Upper lobe of left lung (tissue), 6 donors: ENCODE measurements around the gene ADAMTS10. TPM values are rescaled to one million over a fixed set of nuclear protein-coding genes. Genes with fewer than 3 reads are reported as not detected.
"Not testable (repeated sequence)": the region's sequence is repeated elsewhere in the genome, so short reads cannot be mapped to it uniquely, and the experiment has no call there.

Source experiments
- ATAC-seq, 2 donors: fragments of 200-7000 bp; cut with Tn5 transposase; one replicate each; pipeline ENCODE4 v1.9.1; 2022; ENCODE audit warnings: mild to moderate bottlenecking in 2 of 2, moderate library complexity in 2 of 2; ENCODE audit not compliant: low FRiP score in 2 of 2
- DNase-seq, 2 donors: peaks; one replicate each; pipeline ENCODE4 v3.0.0-alpha.2; 2019 to 2020
- H3K27ac ChIP-seq, 4 donors: fragments of 200-600 bp; sonication (generic); one replicate each; pipeline ENCODE4 v1.5.1; 2016 to 2019
- H3K27me3 ChIP-seq, 4 donors: fragments of 200-600 bp; sonication (generic); one replicate each; pipeline ENCODE4 v1.5.1; 2017 to 2019
- H3K36me3 ChIP-seq, 4 donors: fragments of 200-600 bp; sonication (generic); one replicate each; pipeline ENCODE4 v1.5.1; 2016 to 2019
- H3K4me1 ChIP-seq, 4 donors: fragments of 200-600 bp; sonication (generic); one replicate each; pipeline ENCODE4 v1.5.1; 2018 to 2019
- H3K4me3 ChIP-seq, 4 donors: fragments of 200-600 bp; sonication (generic); one replicate each; pipeline ENCODE4 v1.5.1; 2017 to 2019; ENCODE audit warnings: mild to moderate bottlenecking in 2 of 4, moderate library complexity in 1 of 4
- H3K9me3 ChIP-seq, 4 donors: fragments of 200-600 bp; sonication (generic); one replicate each; pipeline ENCODE4 v1.5.1; 2018 to 2019
- CTCF ChIP-seq, 6 experiments: fragments of 450-650 bp in 4 of 6; fragments of 200-600 bp in 2 of 6; sonication (generic) in 2 of 6; IDR thresholded peaks; one replicate each; pipeline ENCODE4 v1.5.1; 2016 to 2019; ENCODE audit warnings: antibody characterized with exemption in 6 of 6
- EP300 ChIP-seq, 4 donors: sonication (generic); formaldehyde crosslinking; IDR thresholded peaks; one replicate each; pipeline ENCODE4 v1.5.1; 2017; ENCODE audit warnings: antibody characterized with exemption in 4 of 4, control low read depth in 2 of 4
- POLR2A ChIP-seq, 4 donors: fragments of 450-650 bp; IDR thresholded peaks; one replicate each; pipeline ENCODE4 v1.5.1; 2016 to 2017; ENCODE audit warnings: antibody characterized with exemption in 4 of 4, mild to moderate bottlenecking in 2 of 4
- POLR2AphosphoS5 ChIP-seq, 2 donors: sonication (generic); formaldehyde crosslinking; IDR thresholded peaks; one replicate each; pipeline ENCODE4 v1.5.1; 2017; ENCODE audit warnings: antibody characterized with exemption in 2 of 2
- WGBS, 2 donors: methylation state at CpG; one replicate each; pipeline ENCODE4 v1.1.5; 2017 to 2018; 5-methylcytosine and 5-hydroxymethylcytosine counted together
- total RNA-seq, 6 donors: library from RNA; depleted of rRNA in 4 of 6; stranded (reverse); fragments of >200 nt in 4 of 6; gene quantifications; one replicate each; pipeline versions ENCODE4 v1.1.0 to v1.2.1, GENCODE V29; 2016 to 2021
- donor health status: DM: no; HTN: no; CAD: no; lungs with moderate emphysema.
- donor health status: DM: no; HTN: yes; CAD: no; lungs with severe emphysema.

ADAMTS10 gene
- total RNA-seq, 6 donors from 2014 or later: 11.9 to 103 (median 19.8) TPM

GRCh38 chr19:8567522-8568172 lies 42.9 kb downstream of the ADAMTS10 start:
- no peaks in the 10 kb centered on the region for H3K9me3 ChIP-seq
- peak in 1 of 2 donors; percentile 77 for DNase-seq
- peaks cover 17 to 54% (median 39%) of the 10 kb centered on the region in 4 donors for H3K4me1 ChIP-seq
- 82 to 87% methylated on average over 15 of the region's 15 CpGs for WGBS, 2 donors
- no peaks in the 10 kb centered on the region for H3K27me3 ChIP-seq
- TF ChIP-seq EP300 (IDR thresholded peaks at IDR 0.05): no peak
- TF ChIP-seq CTCF (IDR thresholded peaks at IDR 0.05): no peak
- TF ChIP-seq POLR2A (IDR thresholded peaks at IDR 0.05): no peak
- TF ChIP-seq POLR2AphosphoS5 (IDR thresholded peaks at IDR 0.05): no peak
- no peaks in the 10 kb centered on the region for H3K36me3 ChIP-seq
- ATAC-seq: peak; percentile 61 to 70
- H3K4me3 ChIP-seq: no peak overlapping the region
- H3K27ac ChIP-seq: peak overlapping the region; percentile 50 to 86 (median 69)

DNA sequence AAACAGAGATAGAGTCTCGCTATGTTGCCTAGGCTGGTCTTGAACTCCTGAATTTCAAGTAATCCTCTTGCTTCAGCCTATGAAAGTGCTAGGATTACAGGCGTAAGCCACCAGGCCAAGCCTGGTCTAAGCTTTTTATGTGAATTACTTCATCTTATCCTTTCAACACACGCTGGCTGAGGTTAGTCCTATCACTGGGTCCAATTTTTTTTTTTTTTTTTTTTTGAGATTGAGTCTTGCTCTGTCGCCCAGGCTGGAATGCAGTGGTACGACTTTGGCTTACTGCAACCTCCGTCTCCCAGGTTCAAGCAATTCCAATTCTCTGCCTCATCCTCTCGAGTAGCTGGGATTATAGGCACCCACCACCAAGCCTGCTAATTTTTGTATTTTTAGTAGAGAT lies 43.7 kb downstream of the ADAMTS10 start:
- no peak overlapping the region for H3K4me3 ChIP-seq
- ATAC-seq (no peak), DNase-seq (no peak)
- H3K4me1 ChIP-seq: peaks cover 16 to 46% (median 36%) of the 10 kb centered on the region in 4 donors
- WGBS, 2 donors: 75 to 88% methylated on average over 7 of the region's 7 CpGs
- no peaks in the 10 kb centered on the region for H3K9me3 ChIP-seq
- no peaks in the 10 kb centered on the region for H3K36me3 ChIP-seq
- peak overlapping the region in 2 of 4 donors; percentile 27 to 86 for H3K27ac ChIP-seq
- no peaks in the 10 kb centered on the region for H3K27me3 ChIP-seq
- TF ChIP-seq POLR2A (IDR thresholded peaks at IDR 0.05) (no peak), EP300 (IDR thresholded peaks at IDR 0.05) (no peak), POLR2AphosphoS5 (IDR thresholded peaks at IDR 0.05) (no peak), CTCF (IDR thresholded peaks at IDR 0.05) (no peak)

DNA sequence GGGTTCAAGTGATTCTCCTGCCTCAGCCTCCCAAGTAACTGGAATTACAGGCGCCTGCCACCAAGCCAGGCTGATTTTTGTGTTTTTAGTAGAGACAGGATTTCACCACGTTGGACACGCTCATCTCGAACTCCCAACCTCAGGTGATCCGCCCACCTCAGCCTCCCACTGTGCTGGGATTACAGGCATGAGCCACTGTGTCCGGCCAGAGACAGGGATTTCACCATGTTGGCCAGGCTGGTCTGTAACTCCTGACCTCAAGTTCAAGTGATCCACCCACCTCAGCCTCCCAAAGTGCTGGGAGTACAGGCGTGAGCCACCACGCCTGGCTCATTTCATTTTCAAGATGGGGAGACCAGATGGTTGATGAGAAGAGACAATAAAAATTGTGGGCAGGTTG lies 45.6 kb downstream of the ADAMTS10 start:
- H3K27me3 ChIP-seq, ATAC-seq, H3K36me3 ChIP-seq, H3K9me3 ChIP-seq, DNase-seq, H3K4me3 ChIP-seq: not testable (repeated sequence)
- 71 to 89% methylated on average over 8 of the region's 8 CpGs for WGBS, 2 donors
- Histone ChIP-seq H3K4me1 (peaks cover 5 to 29% (median 19%) of the 10 kb centered on the region in 4 donors), H3K27ac (peak overlapping the region; percentile 17 to 70 (median 43))

DNA sequence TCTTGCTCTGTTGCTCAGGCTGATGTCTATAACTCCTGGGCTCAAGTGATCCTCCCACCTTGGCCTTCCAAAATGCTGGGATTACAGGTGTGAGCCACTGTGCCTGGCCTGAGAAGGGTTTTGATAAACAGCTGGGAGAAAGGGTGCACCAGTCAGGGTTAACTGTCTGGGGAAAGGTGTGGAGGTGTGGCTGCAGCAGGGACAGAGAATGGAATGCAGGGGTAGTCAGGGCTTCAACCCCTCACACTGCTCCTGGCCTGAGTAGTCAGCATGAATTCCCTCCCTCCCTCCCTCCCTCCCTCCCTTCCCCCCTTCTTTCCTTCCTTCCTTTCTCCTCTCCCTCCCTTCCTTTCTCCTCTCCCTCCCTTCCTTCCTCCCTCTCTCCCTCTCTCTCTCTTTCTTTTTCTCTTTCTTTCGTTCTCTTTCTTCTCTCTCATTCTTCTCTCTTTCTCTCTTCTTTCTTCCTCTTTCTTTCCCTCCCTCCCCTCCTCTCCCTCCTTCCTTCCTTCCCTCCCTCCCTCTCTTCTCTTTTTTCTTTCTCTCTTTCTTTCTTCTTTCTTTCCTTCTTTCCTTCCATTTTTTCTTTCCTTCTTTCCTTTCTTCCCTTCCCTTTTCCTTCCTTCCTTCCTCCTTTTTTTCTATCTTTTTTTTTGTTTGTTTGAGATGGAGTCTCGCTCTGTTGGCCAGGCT lies 49.3 kb downstream of the ADAMTS10 start:
- WGBS, 2 donors: 52 to 63% methylated on average over 2 of the region's 2 CpGs
- no peaks in the 10 kb centered on the region for H3K36me3 ChIP-seq

More for the DNA sequence above, 49.3 kb downstream of the ADAMTS10 start:
- Histone ChIP-seq H3K27ac (no peak overlapping the region), H3K4me3 (no peak overlapping the region), H3K9me3 (no peaks in the 10 kb centered on the region), H3K4me1 (peaks cover 0 to 10% (median 6%) of the 10 kb centered on the region in 4 donors), H3K27me3 (no peaks in the 10 kb centered on the region)
- DNase-seq (no peak), ATAC-seq (no peak)
- no peak for TF ChIP-seq EP300 (IDR thresholded peaks at IDR 0.05)
- TF ChIP-seq CTCF (IDR thresholded peaks at IDR 0.05): no peak
- TF ChIP-seq POLR2A (IDR thresholded peaks at IDR 0.05): no peak
- no peak for TF ChIP-seq POLR2AphosphoS5 (IDR thresholded peaks at IDR 0.05)
